NCI-H2227 (cell line): ENCODE data around the gene CA5A.
"Not testable (repeated sequence)": the region's sequence is repeated elsewhere in the genome, so short reads cannot be mapped to it uniquely, and the experiment has no call there.

Experiments
- DNase-seq: peaks from one replicate; lab custom pipeline; 2025; ENCODE audit not compliant: unreplicated experiment; lab: John Stamatoyannopoulos, UW

Gene CA5A

GRCh38 chr16:87936375-87937230 is at the start of gene CA5A:
TSS of gene CA5A (minus strand) at chr16:87936529. CDS start at chr16:87936450, 79 bp downstream.
- no peak for DNase-seq

GRCh38 chr16:87985493-87985892 is 49.2 kb upstream of the CA5A start:
- DNase-seq, result not testable (repeated sequence)

DNA sequence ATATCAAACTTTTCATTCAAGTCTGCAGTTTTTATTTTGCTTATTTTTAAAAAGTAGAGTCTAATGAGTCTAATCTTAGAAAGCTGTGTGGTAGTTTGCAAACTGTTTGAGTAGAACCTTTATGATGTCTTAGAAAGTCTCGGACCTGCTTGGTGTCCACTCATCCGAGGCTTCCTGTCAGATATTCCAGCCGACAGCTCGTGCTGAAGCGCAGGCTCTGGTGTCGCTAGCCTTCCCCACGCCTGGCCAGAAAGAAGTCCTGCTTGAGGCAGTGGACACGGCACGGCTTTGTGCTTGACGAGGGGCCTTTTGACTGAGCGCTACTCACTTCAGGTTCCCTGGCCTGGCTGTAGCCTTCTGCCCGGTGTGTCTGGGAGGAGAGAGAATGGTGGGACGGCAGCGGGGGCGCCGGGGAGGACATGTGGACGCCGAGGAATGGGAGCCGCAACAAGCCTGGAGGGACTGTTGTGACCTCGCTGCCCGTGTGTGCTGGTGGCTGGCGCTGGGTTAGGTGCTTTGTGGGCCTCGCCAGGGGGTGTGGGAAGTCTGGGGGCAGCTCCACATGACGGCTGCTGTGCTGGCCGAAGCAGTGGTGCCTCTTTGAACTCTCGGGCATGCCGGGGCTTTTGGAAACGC is 48.4 kb upstream of the CA5A start:
- no peak for DNase-seq

DNA sequence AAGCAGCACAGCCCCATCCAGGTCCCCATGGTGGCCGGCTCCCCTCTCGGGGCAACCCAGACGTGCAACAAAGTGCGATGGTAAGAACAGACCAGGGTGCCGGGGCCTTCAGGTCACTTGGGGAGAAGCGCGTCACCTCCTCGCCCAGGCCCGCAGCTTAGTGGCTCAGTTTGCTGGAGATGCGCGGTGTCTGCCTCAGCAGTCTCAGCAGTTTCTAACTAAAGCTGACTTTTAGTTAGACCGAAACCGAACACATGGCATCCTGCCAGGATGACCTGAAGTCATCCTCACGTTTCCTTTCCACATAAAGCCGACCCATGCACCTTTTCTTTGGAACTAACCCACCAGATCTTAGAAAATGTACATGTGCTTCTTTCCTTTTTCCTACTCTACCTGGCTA is 47.9 kb upstream of the CA5A start:
- DNase-seq, result not testable (repeated sequence)

DNA sequence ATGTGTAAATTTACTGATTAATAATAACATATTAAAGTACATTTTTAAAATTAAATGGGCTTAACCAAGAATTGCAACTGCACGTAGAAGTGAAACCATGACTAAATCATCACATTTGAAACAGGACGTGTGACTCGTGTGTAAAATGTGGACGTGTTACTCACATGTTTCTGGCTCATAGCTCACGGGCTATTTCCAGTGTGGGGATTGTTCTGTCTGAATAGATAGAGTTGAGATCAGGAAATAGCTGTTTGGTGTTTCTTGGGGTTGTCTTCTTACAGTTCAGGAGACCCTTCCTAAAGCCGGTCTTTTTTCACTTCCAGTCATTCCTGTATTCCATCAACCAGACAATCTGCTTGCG is 47.4 kb upstream of the CA5A start:
- DNase-seq, result not testable (repeated sequence)

- DNase-seq, result not testable (repeated sequence)
Measured at GRCh38 chr16:87983072-87983736, 46.9 kb upstream of the CA5A start.

GRCh38 chr16:87982581-87983041 is 46.3 kb upstream of the CA5A start:
- no peak for DNase-seq

- DNase-seq, result not testable (repeated sequence)
Measured at GRCh38 chr16:87981376-87981775, 45.0 kb upstream of the CA5A start.

DNA sequence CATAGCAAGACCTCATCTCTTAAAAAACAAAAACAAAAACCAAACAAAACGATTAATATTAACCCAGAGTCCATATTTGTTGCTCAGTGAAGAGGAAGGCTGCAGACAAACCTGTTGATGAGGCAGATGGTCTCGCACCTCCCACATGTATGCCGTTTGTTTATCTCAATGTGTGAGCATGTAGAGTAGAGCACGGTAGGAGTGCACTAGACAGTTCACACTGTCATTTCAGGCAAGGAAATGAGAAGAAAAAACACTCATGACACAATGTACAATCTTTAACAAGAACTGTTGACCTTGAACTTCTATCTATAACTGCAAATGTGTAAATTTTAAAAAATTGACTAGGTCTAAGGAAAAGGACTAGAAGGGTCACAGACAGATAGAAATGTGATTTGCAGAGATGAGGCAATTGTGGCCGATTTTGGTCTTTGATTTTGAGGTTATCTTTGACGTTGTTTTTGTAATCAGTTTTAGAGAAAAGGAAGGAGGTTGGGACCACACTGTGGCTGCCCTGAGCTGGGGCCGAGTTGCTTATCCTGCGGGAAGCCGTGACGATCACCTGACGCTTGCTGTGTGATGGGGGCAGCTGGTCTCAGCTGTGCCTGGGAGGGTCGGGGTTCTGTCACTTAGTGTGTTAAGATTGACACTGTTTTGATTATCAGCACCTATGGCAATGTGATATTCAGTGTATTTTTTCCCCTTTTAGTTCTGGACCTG is 43.7 kb upstream of the CA5A start:
- not testable (repeated sequence) for DNase-seq

- DNase-seq, result no peak
Measured at GRCh38 chr16:87979352-87979751, 43.0 kb upstream of the CA5A start.

DNA sequence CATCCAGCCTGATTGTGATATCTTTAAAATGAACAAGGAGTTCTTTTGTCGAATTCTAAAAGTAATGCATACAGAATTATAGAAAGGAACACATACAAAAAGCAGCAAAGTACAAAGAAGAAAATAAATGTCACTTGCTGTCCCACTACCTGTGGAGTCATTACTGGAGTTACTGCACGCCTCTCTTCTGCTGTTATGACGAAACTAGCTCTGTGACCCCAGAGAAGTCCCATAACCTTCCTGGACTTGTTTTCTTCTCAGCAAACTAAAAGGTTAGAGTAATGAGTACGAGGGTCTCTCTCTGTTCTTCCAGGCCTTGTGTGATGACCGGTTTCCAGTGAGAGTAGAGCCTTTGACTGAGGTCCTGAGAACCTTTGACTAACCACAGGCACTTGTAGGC is 41.8 kb upstream of the CA5A start:
- DNase-seq, result no peak

- DNase-seq, result no peak
Measured at GRCh38 chr16:87976665-87977064, 40.3 kb upstream of the CA5A start.

GRCh38 chr16:87974178-87974577 is 37.8 kb upstream of the CA5A start:
- DNase-seq, result no peak

DNA sequence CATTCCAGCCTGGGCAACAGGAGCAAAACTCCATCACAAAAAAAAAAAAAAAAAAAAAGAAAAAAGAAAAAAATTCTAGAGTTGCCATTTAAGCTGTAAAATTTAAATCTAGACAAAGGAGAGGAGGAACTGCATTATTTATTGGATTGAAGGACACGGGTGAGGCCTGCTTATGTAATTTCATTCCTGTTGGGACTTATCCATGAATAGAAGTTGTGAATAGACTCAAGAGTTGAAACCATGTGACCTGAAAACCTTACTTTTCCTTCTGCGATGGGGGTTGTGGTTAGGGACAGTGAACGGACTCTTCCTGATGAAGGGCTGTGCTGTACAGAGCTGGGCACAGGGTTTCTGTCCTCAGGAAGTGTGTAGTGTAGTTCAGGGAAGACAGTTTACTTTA is 37.4 kb upstream of the CA5A start:
- DNase-seq, result no peak

DNA sequence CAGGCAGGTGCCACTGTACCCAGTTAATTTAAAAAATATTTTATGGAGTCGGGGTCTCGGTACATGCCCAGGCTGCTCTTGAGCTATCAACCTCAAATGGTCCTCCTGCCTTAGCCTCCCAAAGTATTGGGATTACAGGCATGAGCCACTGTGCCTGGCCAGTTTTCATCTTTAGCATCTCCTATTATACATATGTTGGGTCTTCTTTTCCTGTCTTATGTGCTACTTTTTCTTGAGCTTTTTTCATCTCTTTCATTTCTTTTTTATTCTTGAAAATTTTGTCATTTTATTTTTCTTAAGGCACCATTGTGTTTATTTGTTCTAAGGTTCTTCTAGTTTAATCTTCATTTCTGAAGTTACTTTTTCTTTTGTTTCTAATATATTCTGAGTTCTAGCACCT is 35.6 kb upstream of the CA5A start:
- DNase-seq, result no peak

DNA sequence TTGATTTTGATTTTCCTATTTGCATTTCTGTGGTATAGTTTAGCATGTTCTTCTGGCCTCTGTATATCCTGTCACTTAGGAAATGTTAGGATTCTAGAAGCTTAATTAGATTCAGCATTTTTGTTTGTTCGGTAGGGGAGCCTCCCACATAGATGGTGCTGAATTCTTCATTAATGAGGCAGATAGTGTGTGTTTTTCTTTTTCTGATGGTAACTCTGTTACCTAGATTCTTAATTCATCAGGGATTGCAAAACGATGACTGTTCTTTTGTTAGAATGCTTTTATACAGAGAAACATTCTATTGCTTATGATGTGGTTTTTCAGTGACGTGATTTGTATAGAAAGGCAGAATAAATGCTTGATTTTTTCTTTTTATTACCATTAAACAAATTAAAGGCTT is 33.9 kb upstream of the CA5A start:
- no peak for DNase-seq

GRCh38 chr16:87968541-87968940 is 32.2 kb upstream of the CA5A start:
- no peak for DNase-seq

DNA sequence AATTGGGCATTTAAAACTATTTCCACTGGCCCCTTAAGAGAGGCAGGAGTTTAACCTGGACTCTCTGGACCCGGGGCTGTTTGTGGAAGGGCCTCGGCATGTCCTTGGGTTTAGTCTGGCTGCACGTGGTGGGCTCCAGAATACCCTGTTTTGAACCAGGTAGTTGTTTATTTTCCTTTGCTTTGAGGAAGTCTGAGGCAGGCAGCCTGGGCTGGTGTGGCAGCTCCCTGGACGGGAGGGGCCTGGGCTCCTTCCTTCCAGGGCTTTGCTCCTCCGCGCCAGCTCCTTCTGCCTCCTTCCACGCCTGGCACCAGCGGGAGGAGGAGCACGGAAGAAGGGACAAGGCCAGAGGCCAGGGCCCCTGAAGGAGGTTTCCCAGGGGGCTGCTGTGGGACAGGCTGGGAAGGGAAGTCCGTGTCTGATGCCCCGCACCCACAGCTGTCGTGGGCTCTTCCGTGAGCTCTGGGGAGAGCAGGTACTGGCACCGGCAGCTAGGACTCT is 30.4 kb upstream of the CA5A start:
- no peak for DNase-seq

DNA sequence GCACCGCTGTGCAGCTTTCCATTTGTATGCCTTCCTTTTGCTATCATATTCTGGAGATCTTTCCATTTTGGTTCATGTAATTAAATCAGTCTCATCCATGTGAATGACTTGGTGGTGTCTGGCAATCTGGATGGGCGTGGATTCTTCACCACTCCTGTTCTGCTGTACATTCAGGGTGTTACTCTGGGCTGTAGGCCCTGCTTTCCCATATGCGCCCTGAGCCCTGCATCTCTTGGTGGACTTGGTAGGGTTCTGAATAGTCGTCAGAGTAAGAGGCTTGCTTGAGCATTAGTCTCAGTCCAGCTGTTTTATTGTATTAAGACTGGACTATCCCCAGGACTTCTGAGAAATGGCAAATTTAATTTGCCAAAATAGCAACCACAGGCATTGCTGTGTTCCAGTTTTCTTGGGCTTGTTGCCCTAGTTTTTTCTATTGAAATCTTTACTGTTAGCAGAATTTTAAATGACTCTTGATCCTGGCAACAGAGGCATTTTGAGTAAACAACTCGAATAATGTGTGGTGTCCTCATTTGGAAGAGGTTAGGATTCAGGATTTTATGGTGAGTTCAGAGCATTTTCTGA is 29.8 kb upstream of the CA5A start:
- DNase-seq, result no peak

GRCh38 chr16:87965417-87965816 is 29.1 kb upstream of the CA5A start:
- no peak for DNase-seq
